HG02678 (cell line): ENCODE data around the gene SLC35F5.
"Not testable (repeated sequence)": the region's sequence is repeated elsewhere in the genome, so short reads cannot be mapped to it uniquely, and the experiment has no call there.

Source experiments
- ATAC-seq: cut with Tn5 transposase; IDR thresholded peaks from one replicate; pipeline ENCODE4 v1.9.1; 2021; ENCODE audit warnings: mild to moderate bottlenecking, moderate library complexity; ENCODE audit not compliant: unreplicated experiment

Gene SLC35F5

GRCh38 chr2:113756355-113757137 lies at the start of gene SLC35F5:
Gene SLC35F5, minus strand, starts transcription at chr2:113756642. Its CDS starts 233 bp downstream, at chr2:113756409.
- peak; percentile 86 for ATAC-seq

- ATAC-seq = no peak
Observed at GRCh38 chr2:113799375-113799774, 42.9 kb upstream of the SLC35F5 start.

- ATAC-seq = no peak
Observed at GRCh38 chr2:113797237-113797636, 40.8 kb upstream of the SLC35F5 start.

GRCh38 chr2:113796592-113797175 lies 40.2 kb upstream of the SLC35F5 start:
- no peak for ATAC-seq

- no peak for ATAC-seq
Observed at GRCh38 chr2:113795405-113795920, 39.0 kb upstream of the SLC35F5 start.

GRCh38 chr2:113791697-113792590 lies 35.5 kb upstream of the SLC35F5 start:
- peak; percentile 96 for ATAC-seq

GRCh38 chr2:113784823-113785744 lies 28.6 kb upstream of the SLC35F5 start:
- ATAC-seq = no peak

- ATAC-seq = no peak
Observed at GRCh38 chr2:113780472-113780871, 24.0 kb upstream of the SLC35F5 start.

GRCh38 chr2:113777371-113777770 lies 20.9 kb upstream of the SLC35F5 start:
- no peak for ATAC-seq

- no peak for ATAC-seq
Observed at GRCh38 chr2:113776949-113777348, 20.5 kb upstream of the SLC35F5 start.

GRCh38 chr2:113774616-113775015 lies 18.2 kb upstream of the SLC35F5 start:
- not testable (repeated sequence) for ATAC-seq

- no peak for ATAC-seq
Observed at GRCh38 chr2:113770929-113771328, 14.5 kb upstream of the SLC35F5 start.

- ATAC-seq = no peak
Observed at GRCh38 chr2:113769555-113769954, 13.1 kb upstream of the SLC35F5 start.

GRCh38 chr2:113768770-113769169 lies 12.3 kb upstream of the SLC35F5 start:
- ATAC-seq = no peak

- no peak for ATAC-seq
Observed at GRCh38 chr2:113767811-113768460, 11.5 kb upstream of the SLC35F5 start.

- no peak for ATAC-seq
Observed at GRCh38 chr2:113765276-113765675, 8.8 kb upstream of the SLC35F5 start.

GRCh38 chr2:113762377-113763118 lies 6.1 kb upstream of the SLC35F5 start:
- no peak for ATAC-seq

GRCh38 chr2:113760400-113760799 lies 4.0 kb upstream of the SLC35F5 start:
- no peak for ATAC-seq

- no peak for ATAC-seq
Observed at GRCh38 chr2:113757138-113757657, 756 bp upstream of the SLC35F5 start.
